Measurements from ENCODE around the gene BNIP5.

BNIP5 gene

DNA sequence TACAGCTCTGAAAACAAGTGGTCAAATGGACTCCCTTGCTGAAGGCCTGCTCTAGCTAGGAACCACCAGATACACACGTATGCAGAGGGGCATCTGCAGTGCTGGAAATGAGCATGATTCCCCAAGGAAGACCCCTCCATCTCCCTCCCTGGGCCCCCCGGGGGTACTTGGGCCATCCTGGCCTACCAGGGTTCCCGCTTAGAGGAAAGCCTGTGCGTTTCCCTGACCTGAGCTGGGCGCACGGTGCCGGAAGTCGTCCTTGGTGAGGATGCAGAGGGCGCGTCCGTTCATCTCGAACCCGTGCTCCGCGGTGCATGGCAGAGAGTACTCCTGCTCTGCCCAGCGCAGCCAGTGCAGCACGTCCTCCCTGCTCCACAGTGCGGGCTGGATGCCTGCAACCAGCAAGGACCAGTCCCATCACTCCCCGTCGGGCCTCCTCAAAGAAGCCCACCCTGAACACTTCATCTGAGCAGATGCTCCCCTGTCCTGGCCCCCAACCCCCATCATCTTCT lies 39.0 kb upstream of the BNIP5 start:
- Histone ChIP-seq H3K9ac (ENCODE audit: low read depth, low read length) (no peak overlapping the region), H3K4me1 (ENCODE audit: control insufficient read depth, insufficient read depth, low read length) (no peaks in the 10 kb centered on the region), H3K27me3 (ENCODE audit: control insufficient read depth, insufficient read depth, low read length) (no peaks in the 10 kb centered on the region), H3K36me3 (ENCODE audit: control insufficient read depth, insufficient read depth, low read length) (no peaks in the 10 kb centered on the region), H3K9me3 (ENCODE audit: control insufficient read depth, insufficient read depth, low read length) (no peaks in the 10 kb centered on the region), H3K4me3 (ENCODE audit: low read depth, low read length) (no peak overlapping the region)

DNA sequence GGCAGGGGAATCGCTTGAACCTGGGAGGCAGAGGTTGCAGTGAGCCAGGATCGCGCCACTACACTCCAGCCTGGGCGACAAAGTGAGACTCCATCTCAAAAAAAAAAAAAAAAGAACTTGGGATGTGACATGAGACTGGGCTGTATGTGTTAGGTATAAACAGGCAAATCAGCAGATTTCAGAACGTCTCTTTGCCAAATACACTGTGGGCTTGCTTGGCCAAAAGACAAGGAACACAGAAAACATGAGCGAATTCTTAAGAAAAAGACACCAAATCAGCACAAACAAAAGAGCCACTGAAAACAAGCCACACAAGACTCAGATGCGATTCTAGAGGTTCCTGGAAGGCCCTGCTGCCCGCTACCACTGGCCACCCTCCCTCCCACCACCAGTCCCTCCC lies 38.3 kb upstream of the BNIP5 start:
- Histone ChIP-seq H3K27me3 (ENCODE audit: control insufficient read depth, insufficient read depth, low read length) (no peaks in the 10 kb centered on the region), H3K36me3 (ENCODE audit: control insufficient read depth, insufficient read depth, low read length) (no peaks in the 10 kb centered on the region), H3K9ac (ENCODE audit: low read depth, low read length) (no peak overlapping the region), H3K9me3 (ENCODE audit: control insufficient read depth, insufficient read depth, low read length) (no peaks in the 10 kb centered on the region), H3K4me1 (ENCODE audit: control insufficient read depth, insufficient read depth, low read length) (no peaks in the 10 kb centered on the region), H3K4me3 (ENCODE audit: low read depth, low read length) (no peak overlapping the region)

- Histone ChIP-seq H3K4me3 (ENCODE audit: low read depth, low read length) (no peak overlapping the region), H3K4me1 (ENCODE audit: control insufficient read depth, insufficient read depth, low read length) (no peaks in the 10 kb centered on the region), H3K9me3 (ENCODE audit: control insufficient read depth, insufficient read depth, low read length) (no peaks in the 10 kb centered on the region), H3K27me3 (ENCODE audit: control insufficient read depth, insufficient read depth, low read length) (no peaks in the 10 kb centered on the region), H3K36me3 (ENCODE audit: control insufficient read depth, insufficient read depth, low read length) (no peaks in the 10 kb centered on the region), H3K9ac (ENCODE audit: low read depth, low read length) (no peak overlapping the region)
Observed at GRCh38 chr6:36374194-36374593, 37.5 kb upstream of the BNIP5 start.

- Histone ChIP-seq H3K9ac (ENCODE audit: low read depth, low read length) (no peak overlapping the region), H3K36me3 (ENCODE audit: control insufficient read depth, insufficient read depth, low read length) (no peaks in the 10 kb centered on the region), H3K9me3 (ENCODE audit: control insufficient read depth, insufficient read depth, low read length) (no peaks in the 10 kb centered on the region), H3K27me3 (ENCODE audit: control insufficient read depth, insufficient read depth, low read length) (no peaks in the 10 kb centered on the region), H3K4me1 (ENCODE audit: control insufficient read depth, insufficient read depth, low read length) (no peaks in the 10 kb centered on the region), H3K4me3 (ENCODE audit: low read depth, low read length) (no peak overlapping the region)
Observed at GRCh38 chr6:36373368-36374019, 36.8 kb upstream of the BNIP5 start.

- Histone ChIP-seq H3K9ac (ENCODE audit: low read depth, low read length) (no peak overlapping the region), H3K36me3 (ENCODE audit: control insufficient read depth, insufficient read depth, low read length) (no peaks in the 10 kb centered on the region)
Observed at GRCh38 chr6:36372088-36372487, 35.4 kb upstream of the BNIP5 start.

GRCh38 chr6:36371211-36371610 lies 34.5 kb upstream of the BNIP5 start:
- H3K36me3 ChIP-seq (ENCODE audit: control insufficient read depth, insufficient read depth, low read length) = no peaks in the 10 kb centered on the region

More at GRCh38 chr6:36372088-36372487, 35.4 kb upstream of the BNIP5 start:
- H3K9me3 ChIP-seq (ENCODE audit: control insufficient read depth, insufficient read depth, low read length) = no peaks in the 10 kb centered on the region
- H3K4me3 ChIP-seq (ENCODE audit: low read depth, low read length) = no peak overlapping the region
- no peaks in the 10 kb centered on the region for H3K27me3 ChIP-seq (ENCODE audit: control insufficient read depth, insufficient read depth, low read length)
- no peaks in the 10 kb centered on the region for H3K4me1 ChIP-seq (ENCODE audit: control insufficient read depth, insufficient read depth, low read length)

DNA sequence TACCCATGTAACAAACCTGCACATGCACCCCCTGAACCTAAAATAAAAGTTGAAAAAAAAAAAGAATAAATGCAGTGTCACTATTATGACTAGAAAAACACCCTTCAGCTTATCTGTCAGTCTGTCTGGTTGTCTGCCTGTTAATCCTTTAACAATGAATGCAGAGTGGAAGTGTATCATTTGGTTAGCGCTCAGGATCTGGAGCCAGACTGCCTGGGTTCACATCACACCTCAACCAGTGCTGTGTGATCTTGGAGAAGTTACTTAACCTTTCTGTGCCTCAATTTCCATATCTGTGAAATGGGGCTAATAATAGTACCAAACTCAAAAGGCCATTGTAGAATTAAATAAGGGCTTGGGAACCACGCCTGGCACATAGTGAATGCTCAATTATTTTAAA lies 34.0 kb upstream of the BNIP5 start:
- no peak overlapping the region for H3K4me3 ChIP-seq (ENCODE audit: low read depth, low read length)
- no peaks in the 10 kb centered on the region for H3K27me3 ChIP-seq (ENCODE audit: control insufficient read depth, insufficient read depth, low read length)
- no peaks in the 10 kb centered on the region for H3K4me1 ChIP-seq (ENCODE audit: control insufficient read depth, insufficient read depth, low read length)
- no peaks in the 10 kb centered on the region for H3K36me3 ChIP-seq (ENCODE audit: control insufficient read depth, insufficient read depth, low read length)
- no peak overlapping the region for H3K9ac ChIP-seq (ENCODE audit: low read depth, low read length)
- H3K9me3 ChIP-seq (ENCODE audit: control insufficient read depth, insufficient read depth, low read length) = no peaks in the 10 kb centered on the region

More at GRCh38 chr6:36371211-36371610, 34.5 kb upstream of the BNIP5 start:
- Histone ChIP-seq H3K9ac (ENCODE audit: low read depth, low read length) (no peak overlapping the region), H3K4me1 (ENCODE audit: control insufficient read depth, insufficient read depth, low read length) (no peaks in the 10 kb centered on the region), H3K9me3 (ENCODE audit: control insufficient read depth, insufficient read depth, low read length) (no peaks in the 10 kb centered on the region), H3K27me3 (ENCODE audit: control insufficient read depth, insufficient read depth, low read length) (no peaks in the 10 kb centered on the region), H3K4me3 (ENCODE audit: low read depth, low read length) (no peak overlapping the region)

GRCh38 chr6:36368921-36369865 lies 32.5 kb upstream of the BNIP5 start:
- H3K4me1 ChIP-seq (ENCODE audit: control insufficient read depth, insufficient read depth, low read length) = no peaks in the 10 kb centered on the region
- no peak overlapping the region for H3K4me3 ChIP-seq (ENCODE audit: low read depth, low read length)
- H3K9me3 ChIP-seq (ENCODE audit: control insufficient read depth, insufficient read depth, low read length) = no peaks in the 10 kb centered on the region
- H3K27me3 ChIP-seq (ENCODE audit: control insufficient read depth, insufficient read depth, low read length) = no peaks in the 10 kb centered on the region
- no peak overlapping the region for H3K9ac ChIP-seq (ENCODE audit: low read depth, low read length)
- H3K36me3 ChIP-seq (ENCODE audit: control insufficient read depth, insufficient read depth, low read length) = no peaks in the 10 kb centered on the region

DNA sequence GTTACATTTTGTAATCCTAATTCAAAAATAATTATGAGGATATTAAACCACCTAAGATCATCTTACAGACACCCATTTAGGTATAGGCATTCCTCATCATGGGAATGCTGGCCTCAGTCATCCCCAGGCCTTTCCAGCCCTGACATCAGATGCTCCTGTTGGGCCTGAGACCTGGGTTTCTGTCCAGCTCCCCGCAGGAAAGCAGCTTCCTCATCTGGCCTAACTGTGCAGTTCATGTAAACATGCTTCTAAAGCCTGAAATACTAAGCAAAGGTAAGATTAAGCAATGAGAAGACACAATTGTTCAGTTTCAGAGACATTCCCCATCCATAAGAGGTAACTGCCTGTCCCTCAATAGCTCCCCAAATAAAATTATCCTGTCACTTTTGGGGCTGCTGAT lies 31.7 kb upstream of the BNIP5 start:
- H3K36me3 ChIP-seq (ENCODE audit: control insufficient read depth, insufficient read depth, low read length) = no peaks in the 10 kb centered on the region
- H3K4me1 ChIP-seq (ENCODE audit: control insufficient read depth, insufficient read depth, low read length) = no peaks in the 10 kb centered on the region
- no peak overlapping the region for H3K9ac ChIP-seq (ENCODE audit: low read depth, low read length)
- H3K4me3 ChIP-seq (ENCODE audit: low read depth, low read length) = no peak overlapping the region
- no peaks in the 10 kb centered on the region for H3K9me3 ChIP-seq (ENCODE audit: control insufficient read depth, insufficient read depth, low read length)
- no peaks in the 10 kb centered on the region for H3K27me3 ChIP-seq (ENCODE audit: control insufficient read depth, insufficient read depth, low read length)

GRCh38 chr6:36367743-36368142 lies 31.1 kb upstream of the BNIP5 start:
- no peaks in the 10 kb centered on the region for H3K27me3 ChIP-seq (ENCODE audit: control insufficient read depth, insufficient read depth, low read length)
- H3K4me1 ChIP-seq (ENCODE audit: control insufficient read depth, insufficient read depth, low read length) = no peaks in the 10 kb centered on the region
- no peak overlapping the region for H3K4me3 ChIP-seq (ENCODE audit: low read depth, low read length)
- H3K36me3 ChIP-seq (ENCODE audit: control insufficient read depth, insufficient read depth, low read length) = no peaks in the 10 kb centered on the region
- H3K9ac ChIP-seq (ENCODE audit: low read depth, low read length) = no peak overlapping the region
- no peaks in the 10 kb centered on the region for H3K9me3 ChIP-seq (ENCODE audit: control insufficient read depth, insufficient read depth, low read length)

- Histone ChIP-seq H3K36me3 (ENCODE audit: control insufficient read depth, insufficient read depth, low read length) (no peaks in the 10 kb centered on the region), H3K9me3 (ENCODE audit: control insufficient read depth, insufficient read depth, low read length) (no peaks in the 10 kb centered on the region), H3K4me1 (ENCODE audit: control insufficient read depth, insufficient read depth, low read length) (no peaks in the 10 kb centered on the region), H3K9ac (ENCODE audit: low read depth, low read length) (no peak overlapping the region), H3K27me3 (ENCODE audit: control insufficient read depth, insufficient read depth, low read length) (no peaks in the 10 kb centered on the region), H3K4me3 (ENCODE audit: low read depth, low read length) (no peak overlapping the region)
Observed at GRCh38 chr6:36364669-36365479, 28.2 kb upstream of the BNIP5 start.
